ENCODE results near the gene CNTNAP1. TPM values are rescaled to one million over a fixed set of nuclear protein-coding genes. Genes with fewer than 3 reads are reported as not detected.
A peak's percentile ranks its signal among the peaks of the same experiment; 100 is the strongest.
"Not testable (repeated sequence)": the region's sequence is repeated elsewhere in the genome, so short reads cannot be mapped to it uniquely, and the experiment has no call there.

CNTNAP1 gene
- total RNA-seq: 1 to 10 TPM in 1 of 3 donors, under 1 TPM in 2; 0.73 to 1.3 (median 0.79) TPM

DNA sequence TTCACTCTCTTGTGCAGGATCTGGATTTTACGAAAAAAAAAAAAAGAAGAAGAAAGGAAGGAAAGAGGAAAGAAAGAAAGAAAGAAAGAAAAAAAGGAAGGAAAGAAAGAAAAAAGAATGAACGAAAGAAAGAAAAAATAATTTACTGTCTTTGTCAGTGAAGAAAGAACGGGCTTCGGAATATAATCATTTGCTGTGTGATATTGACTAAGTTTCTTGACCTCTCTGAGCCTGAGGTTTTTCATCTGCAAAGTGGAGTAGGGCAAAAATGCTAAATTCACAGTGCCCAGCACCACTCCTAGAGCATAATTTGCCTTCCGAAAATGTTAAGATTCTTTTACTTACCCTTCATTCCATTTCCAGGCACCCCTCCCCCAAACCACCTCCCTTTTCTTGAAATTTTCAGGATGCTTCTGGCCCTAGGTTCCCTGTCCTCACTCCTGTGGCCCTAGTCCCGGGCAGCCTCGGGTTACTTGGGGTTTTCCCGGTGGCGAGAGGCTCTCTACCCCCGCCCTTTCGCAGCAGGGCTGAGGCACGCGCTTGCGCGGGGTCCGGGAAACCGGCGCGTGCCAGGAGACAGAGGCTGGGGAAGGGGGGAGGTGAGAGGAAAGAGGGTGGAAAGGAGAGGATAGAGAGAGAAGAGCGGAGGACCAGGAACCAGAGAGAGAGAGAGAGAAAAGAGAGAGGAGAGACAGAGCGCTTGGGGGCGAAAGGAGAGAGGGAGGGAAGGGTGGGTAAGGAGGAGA is at the start of gene CNTNAP1:
Gene CNTNAP1, plus strand, starts transcription at position 556 of the 746 bp plus-strand sequence. CDS start 299 bp downstream, outside the sequence.
- Mint-ChIP-seq H3K4me1 (ENCODE audit: low read depth) (peaks cover 45% of the 10 kb centered on the region), H3K27me3 (ENCODE audit: low read depth) (peaks cover 41% of the 10 kb centered on the region)
- DNase-seq: no peak

DNA sequence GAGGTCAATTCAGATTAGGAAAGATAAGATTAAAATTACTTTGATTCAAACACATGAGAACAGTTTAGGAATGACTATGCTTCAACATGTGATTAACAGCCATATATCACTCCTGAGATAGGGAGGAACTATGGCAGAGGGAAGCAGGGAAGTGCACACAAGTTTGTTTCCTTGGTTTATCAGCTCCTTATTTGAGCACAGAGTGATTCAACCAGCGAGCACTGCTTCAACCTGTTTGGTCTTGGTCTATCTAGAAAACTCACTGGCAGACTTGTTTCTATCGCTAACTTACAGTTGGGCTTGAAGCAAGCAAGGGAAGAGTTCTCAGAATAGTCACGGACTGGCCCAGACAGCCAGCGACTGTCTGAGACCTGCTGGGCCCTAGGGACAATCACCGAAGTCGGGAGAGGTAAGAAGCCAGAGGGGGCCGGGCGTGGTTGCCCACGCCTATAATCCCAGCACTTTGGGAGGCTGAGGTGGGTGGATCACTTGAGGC is 49.3 kb upstream of the CNTNAP1 start:
- Mint-ChIP-seq H3K4me3 (no peak overlapping the region), H3K9me3 (no peaks in the 10 kb centered on the region), H3K36me3 (ENCODE audit: insufficient read depth) (no peaks in the 10 kb centered on the region), H3K4me1 (ENCODE audit: low read depth) (no peaks in the 10 kb centered on the region), H3K27me3 (ENCODE audit: low read depth) (no peaks in the 10 kb centered on the region)
- DNase-seq (no peak), ATAC-seq (no peak)

More for the DNA sequence above, at the start of gene CNTNAP1:
- Mint-ChIP-seq H3K36me3 (ENCODE audit: insufficient read depth) (no peaks in the 10 kb centered on the region), H3K4me3 (peak within 1 kb of the TSS; percentile 69), H3K9me3 (no peaks in the 10 kb centered on the region)
- ATAC-seq: peak in 1 of 2 donors; percentile 11

DNA sequence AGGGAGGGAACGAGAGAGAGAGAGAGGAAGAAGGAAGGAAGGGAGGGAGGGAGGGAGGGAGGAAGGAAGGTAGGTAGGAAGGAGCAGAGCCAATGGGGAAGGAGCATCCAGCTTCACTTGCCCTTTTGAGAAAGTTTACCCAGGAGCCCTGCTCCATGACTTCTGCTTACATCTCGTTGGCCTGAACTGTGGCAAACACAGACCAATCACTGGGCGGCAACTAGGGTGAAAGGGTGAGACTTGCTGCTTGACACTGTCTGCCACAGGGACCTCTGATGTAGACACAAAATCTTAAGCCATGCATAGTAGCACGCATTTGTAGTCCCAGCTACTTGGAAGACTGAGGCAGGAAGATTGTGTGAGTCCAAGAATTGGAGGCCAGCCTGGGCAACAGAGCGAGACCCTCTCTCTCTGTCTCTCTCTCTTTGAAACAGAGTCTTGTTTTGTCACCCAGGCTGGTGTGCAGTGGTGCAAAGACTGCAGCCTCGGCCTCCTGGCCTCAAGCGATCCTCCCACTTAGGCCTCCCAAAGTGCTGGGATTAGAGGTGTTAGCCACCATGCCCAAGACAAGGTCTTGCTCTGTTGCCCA is 42.7 kb upstream of the CNTNAP1 start:
- DNase-seq (no peak), ATAC-seq (no peak)
- Mint-ChIP-seq H3K4me1 (ENCODE audit: low read depth) (no peaks in the 10 kb centered on the region), H3K4me3 (no peak overlapping the region), H3K9me3 (no peaks in the 10 kb centered on the region), H3K36me3 (ENCODE audit: insufficient read depth) (no peaks in the 10 kb centered on the region), H3K27me3 (ENCODE audit: low read depth) (peaks cover 7% of the 10 kb centered on the region)

DNA sequence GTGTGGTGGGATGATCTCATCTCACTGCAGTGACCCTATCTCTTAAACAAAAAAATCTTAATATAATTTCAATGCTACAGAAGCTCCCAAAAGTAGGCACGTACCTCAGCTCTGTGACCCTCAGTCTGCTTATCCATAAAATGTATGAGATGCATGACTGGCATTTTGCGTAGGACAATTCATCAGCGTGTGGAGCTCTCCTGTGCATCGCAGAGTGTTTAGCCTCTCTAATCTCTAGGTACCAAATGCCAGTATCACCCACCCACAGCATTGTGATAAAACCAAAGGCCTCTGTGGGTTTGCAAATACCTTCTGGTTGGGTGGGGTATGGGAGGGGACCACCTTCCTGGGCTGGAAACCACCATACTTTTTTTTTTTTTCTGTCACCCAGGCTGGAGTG is 42.2 kb upstream of the CNTNAP1 start:
- H3K36me3 Mint-ChIP-seq (ENCODE audit: insufficient read depth): no peaks in the 10 kb centered on the region
- ATAC-seq: no peak
- H3K27me3 Mint-ChIP-seq (ENCODE audit: low read depth): peaks cover 8% of the 10 kb centered on the region
- no peak overlapping the region for H3K4me3 Mint-ChIP-seq
- no peaks in the 10 kb centered on the region for H3K9me3 Mint-ChIP-seq
- H3K4me1 Mint-ChIP-seq (ENCODE audit: low read depth): no peaks in the 10 kb centered on the region
- DNase-seq: no peak

DNA sequence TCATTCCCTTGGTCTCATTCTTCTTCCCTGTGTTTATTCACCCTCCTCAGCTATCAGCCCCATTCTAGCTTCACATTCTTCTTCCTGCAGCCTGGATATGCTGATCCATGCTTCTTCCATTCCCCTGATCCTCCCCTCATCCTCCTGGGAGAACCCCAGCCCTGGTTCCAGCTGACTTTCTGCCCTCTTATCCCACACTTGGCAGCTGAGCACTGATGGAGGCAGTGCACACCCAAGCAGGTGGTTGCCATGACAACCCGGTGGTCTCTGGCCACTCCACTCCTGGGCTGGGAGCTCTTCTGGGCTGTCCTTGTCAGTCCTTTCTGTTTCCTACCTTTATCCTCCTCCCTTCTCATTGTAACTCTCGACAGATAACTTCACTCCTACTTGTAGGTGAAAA is 40.0 kb upstream of the CNTNAP1 start:
- no peak for DNase-seq
- H3K4me1 Mint-ChIP-seq (ENCODE audit: low read depth): no peaks in the 10 kb centered on the region
- peaks cover 13% of the 10 kb centered on the region for H3K27me3 Mint-ChIP-seq (ENCODE audit: low read depth)
- no peak overlapping the region for H3K4me3 Mint-ChIP-seq
- ATAC-seq: no peak
- H3K36me3 Mint-ChIP-seq (ENCODE audit: insufficient read depth): no peaks in the 10 kb centered on the region
- H3K9me3 Mint-ChIP-seq: no peaks in the 10 kb centered on the region

DNA sequence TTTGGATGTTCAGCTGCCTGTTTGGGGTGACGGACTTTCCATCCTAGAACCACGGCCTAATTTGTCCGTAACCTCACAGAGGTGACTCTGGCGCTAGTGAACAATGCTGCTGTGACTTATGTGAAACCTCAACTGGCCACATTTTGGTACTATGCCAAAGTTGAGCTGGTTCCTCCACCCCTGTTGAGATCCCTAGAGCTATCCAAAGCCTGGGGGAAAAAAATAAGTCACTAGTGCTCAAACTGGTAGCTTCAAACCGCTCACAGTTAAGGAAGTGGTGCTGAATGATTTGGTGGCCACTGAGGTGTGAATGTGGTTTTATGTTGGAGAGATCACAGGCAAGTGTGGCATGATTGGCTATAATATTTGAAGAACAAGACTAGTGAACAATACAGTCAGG is 34.6 kb upstream of the CNTNAP1 start:
- Mint-ChIP-seq H3K9me3 (no peaks in the 10 kb centered on the region), H3K4me1 (ENCODE audit: low read depth) (no peaks in the 10 kb centered on the region), H3K36me3 (ENCODE audit: insufficient read depth) (no peaks in the 10 kb centered on the region), H3K4me3 (no peak overlapping the region), H3K27me3 (ENCODE audit: low read depth) (peaks cover 8% of the 10 kb centered on the region)
- no peak for DNase-seq
- ATAC-seq: no peak

DNA sequence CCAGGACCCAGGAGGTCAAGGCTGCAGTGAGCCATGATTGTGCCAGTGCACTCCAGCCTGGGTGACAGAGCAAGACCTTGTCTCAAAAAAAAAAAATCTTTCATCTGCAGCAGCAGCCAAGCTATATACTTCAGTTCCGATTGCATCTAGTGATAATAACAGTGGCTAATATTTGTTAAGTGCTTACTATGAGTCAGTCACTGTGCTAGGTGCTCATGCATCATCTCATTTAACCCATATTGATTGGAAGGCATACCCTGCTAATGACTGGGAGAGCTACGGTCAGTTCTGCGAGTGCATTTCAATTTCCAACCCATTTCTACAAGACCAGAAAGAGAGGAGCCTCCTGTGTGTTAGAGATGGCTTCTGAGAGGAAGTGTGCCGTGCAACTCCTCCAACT is 30.9 kb upstream of the CNTNAP1 start:
- Mint-ChIP-seq H3K4me3 (no peak overlapping the region), H3K4me1 (ENCODE audit: low read depth) (peaks cover 9% of the 10 kb centered on the region), H3K36me3 (ENCODE audit: insufficient read depth) (no peaks in the 10 kb centered on the region), H3K27me3 (ENCODE audit: low read depth) (peaks cover 19% of the 10 kb centered on the region), H3K9me3 (no peaks in the 10 kb centered on the region)
- ATAC-seq (no peak), DNase-seq (no peak)

DNA sequence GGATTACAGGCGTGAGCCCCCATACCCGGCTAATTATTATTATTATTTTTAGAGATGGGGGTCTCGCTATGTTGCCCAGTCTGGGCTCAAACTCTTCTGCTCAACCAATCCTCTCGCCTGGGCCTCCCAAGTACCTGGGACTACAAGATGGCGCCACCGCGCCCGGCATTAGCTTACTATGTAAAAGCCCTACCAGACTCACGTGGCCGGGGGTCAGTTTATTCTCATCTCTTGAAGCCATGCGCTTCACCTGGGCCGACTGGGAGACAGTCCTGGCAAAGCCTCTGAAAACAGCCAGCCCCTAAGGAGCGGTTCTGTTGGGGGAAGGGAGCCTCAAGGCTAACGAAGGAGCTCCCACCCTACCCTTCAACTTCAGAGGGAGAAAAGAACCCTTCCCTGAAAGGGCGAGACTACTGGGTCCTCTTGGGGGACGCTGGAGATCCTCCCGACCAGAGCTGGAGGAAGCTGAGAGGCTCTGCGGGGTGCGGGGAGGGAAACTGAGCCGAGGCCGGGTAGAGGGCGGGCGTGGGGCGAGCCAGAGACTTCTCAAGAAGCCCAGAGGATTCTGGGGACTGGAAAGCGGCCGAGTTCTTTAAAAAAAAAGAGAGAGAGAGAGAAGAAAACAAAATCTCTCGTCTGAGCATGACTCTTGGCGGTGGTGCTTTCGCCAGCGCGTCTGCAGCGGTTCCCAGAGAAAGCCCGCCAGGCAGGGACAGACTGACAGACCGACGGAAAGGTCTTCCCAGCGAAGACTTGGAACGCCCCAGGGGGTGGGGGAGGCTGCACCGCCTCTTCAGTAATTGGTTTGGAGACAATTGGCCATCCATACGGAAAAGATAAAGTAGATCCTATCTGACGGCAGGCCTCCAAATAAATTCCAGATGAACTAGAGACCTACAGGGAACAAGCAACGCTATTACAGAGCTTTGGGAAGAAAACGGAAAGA is 28.9 kb upstream of the CNTNAP1 start:
- DNase-seq: no peak
- Mint-ChIP-seq H3K36me3 (ENCODE audit: insufficient read depth) (no peaks in the 10 kb centered on the region), H3K4me1 (ENCODE audit: low read depth) (peaks cover 14% of the 10 kb centered on the region), H3K4me3 (no peak overlapping the region), H3K9me3 (no peaks in the 10 kb centered on the region), H3K27me3 (ENCODE audit: low read depth) (peaks cover 19% of the 10 kb centered on the region)
- no peak for ATAC-seq

DNA sequence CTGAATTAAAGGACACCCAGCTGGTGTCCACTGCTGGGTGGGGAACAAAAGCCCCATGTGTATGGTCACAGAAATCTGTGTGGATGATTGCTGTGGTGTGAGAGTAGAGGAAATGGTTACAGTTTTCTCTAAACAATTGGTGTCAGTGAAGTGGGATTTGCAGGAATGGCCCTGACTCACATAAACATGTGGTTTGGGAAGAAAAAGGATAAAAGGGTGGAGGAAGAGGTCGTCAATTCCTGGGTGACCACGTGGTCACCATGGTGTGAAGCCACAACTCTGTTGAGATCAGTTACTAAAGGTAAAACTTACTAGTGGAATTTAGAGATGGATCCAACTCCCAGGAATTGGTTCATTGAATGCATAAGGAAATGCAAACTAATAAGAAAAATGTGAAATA is 26.8 kb upstream of the CNTNAP1 start:
- H3K27me3 Mint-ChIP-seq (ENCODE audit: low read depth): peaks cover 19% of the 10 kb centered on the region
- ATAC-seq (no peak), DNase-seq (no peak)
- H3K4me3 Mint-ChIP-seq: no peak overlapping the region
- H3K4me1 Mint-ChIP-seq (ENCODE audit: low read depth): peaks cover 28% of the 10 kb centered on the region
- no peaks in the 10 kb centered on the region for H3K36me3 Mint-ChIP-seq (ENCODE audit: insufficient read depth)
- H3K9me3 Mint-ChIP-seq: no peaks in the 10 kb centered on the region

DNA sequence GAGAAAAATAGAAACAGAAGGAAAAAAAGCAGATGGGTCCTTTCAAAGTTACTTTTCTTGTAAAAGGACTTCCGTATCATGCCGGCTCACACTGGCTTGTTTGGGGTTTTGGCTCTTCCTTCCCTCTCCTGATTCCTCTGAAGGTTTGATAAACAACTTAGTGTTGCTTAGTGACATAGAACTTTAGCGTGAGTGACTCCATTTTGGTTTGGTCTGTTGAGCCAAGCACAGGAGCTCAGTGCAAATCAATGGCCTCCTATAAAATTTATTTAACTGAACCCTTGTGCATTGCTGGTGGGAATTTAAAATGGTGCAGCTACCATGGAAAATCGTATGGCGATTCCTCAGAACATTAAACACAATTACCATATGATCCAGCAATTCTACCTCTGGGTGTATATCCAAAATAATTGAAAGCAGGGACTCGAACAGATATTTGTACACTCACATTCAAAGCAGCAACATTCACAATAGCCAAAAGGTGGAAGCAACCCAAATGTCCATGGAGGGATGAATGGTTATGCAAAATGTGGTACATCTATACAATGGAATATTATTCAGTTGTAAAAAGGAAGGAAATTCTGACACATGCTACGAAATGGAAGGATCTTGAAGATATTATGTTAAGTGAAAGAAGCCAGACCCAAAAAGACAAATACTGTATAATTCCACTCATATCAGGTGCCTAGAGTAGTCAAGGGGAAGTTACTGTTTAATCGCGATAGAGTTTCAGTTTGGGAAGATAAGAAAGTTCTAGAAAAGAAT is 24.3 kb upstream of the CNTNAP1 start:
- ATAC-seq (no peak), DNase-seq (no peak)
- peaks cover 28% of the 10 kb centered on the region for H3K4me1 Mint-ChIP-seq (ENCODE audit: low read depth)
- H3K27me3 Mint-ChIP-seq (ENCODE audit: low read depth): peaks cover 18% of the 10 kb centered on the region
- H3K36me3 Mint-ChIP-seq (ENCODE audit: insufficient read depth): no peaks in the 10 kb centered on the region
- H3K4me3 Mint-ChIP-seq: peak overlapping the region; percentile 88
- no peaks in the 10 kb centered on the region for H3K9me3 Mint-ChIP-seq

DNA sequence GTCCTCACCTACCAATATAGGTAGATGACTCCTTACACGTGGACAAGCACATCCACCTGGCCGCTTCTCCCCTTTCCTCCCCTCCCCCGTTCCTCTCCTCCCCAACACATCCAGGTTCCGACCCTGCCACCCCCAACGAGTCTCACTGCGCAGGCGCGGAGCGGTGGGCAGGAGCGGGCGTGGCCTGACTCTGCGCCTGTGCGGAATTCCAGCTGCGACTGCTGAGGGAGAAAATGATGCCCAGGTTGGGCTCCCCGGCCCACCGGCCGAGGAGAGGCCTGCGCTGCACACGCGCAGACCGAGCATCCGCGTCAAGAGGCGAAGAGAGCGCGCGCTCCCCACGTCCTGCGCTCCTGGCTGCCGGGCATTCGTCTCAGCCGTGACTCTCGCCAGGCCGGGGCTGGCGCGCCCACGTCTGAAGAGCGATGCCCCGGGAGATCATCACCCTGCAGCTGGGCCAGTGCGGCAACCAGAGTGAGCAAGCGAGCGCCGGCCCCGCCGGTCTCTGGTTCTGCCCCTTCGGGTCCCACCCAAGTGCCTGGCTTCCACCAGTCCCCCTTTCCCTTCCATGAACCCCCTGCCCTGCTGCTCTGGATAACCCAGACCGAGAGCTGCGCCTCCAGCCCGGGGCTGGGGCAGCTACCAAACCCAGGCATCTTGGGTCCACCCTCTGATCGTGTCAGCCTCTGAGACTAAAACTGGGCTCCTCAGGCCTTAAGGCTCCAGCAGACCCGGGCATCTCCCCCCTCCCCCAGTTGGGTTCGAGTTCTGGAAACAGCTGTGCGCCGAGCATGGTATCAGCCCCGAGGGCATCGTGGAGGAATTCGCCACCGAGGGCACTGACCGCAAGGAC is 23.0 kb upstream of the CNTNAP1 start, which contains the start of gene TUBG2:
Gene TUBG2, plus strand, starts transcription at position 206 of the 853 bp plus-strand sequence. Its CDS starts 220 bp downstream, at position 426.
- Mint-ChIP-seq H3K4me1 (ENCODE audit: low read depth) (peaks cover 28% of the 10 kb centered on the region), H3K36me3 (ENCODE audit: insufficient read depth) (no peaks in the 10 kb centered on the region), H3K27me3 (ENCODE audit: low read depth) (peaks cover 10% of the 10 kb centered on the region), H3K4me3 (peak within 1 kb of the TSS; percentile 88), H3K9me3 (no peaks in the 10 kb centered on the region)
- peak; percentile 84 to 85 for ATAC-seq
- DNase-seq: peak; percentile 76

DNA sequence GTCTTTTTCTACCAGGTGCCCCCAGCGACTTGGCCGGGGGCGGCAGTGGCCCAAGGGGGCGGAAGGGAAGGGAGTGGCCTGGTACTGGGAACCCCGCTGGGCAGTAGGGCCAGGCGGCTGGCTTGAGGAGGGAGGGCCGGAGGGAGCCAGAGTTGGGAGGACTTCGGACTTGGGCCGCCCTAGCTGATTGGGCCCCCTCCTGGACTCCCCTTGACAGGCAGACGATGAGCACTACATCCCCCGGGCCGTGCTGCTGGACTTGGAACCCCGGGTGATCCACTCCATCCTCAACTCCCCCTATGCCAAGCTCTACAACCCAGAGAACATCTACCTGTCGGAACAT is 22.4 kb upstream of the CNTNAP1 start:
- H3K27me3 Mint-ChIP-seq (ENCODE audit: low read depth); H3K9me3 Mint-ChIP-seq; ATAC-seq; H3K36me3 Mint-ChIP-seq (ENCODE audit: insufficient read depth); DNase-seq: not testable (repeated sequence)
- Mint-ChIP-seq H3K4me3 (peak overlapping the region; percentile 88), H3K4me1 (ENCODE audit: low read depth) (peaks cover 28% of the 10 kb centered on the region)
